SK-N-SH treated with all-trans-retinoic acid at 6 μM for 48 hours (cell line): ENCODE data around the gene KCNK10.

Experiments used
- ATAC-seq: fragments of 200-7000 bp; cut with Tn5 transposase; 3 replicates; pipeline ENCODE4 v1.9.1; 2020; ENCODE audit warnings: mild to moderate bottlenecking, moderate library complexity
- ARNTL ChIP-seq: fragments of 450-650 bp; formaldehyde crosslinking; IDR thresholded peaks from 2 replicates; pipeline ENCODE4 v1.5.0; 2020; ENCODE audit warnings: low read depth, mild to moderate bottlenecking, moderate library complexity, borderline replicate concordance
- BACH2 ChIP-seq: fragments of 250-450 bp; sonication (Bioruptor Pico); IDR thresholded peaks from 2 replicates; pipeline ENCODE4 v1.9.0; 2021; ENCODE audit warnings: mild to moderate bottlenecking, borderline replicate concordance
- CSRNP3 ChIP-seq: fragments of 250-450 bp; sonication (Bioruptor Pico); IDR thresholded peaks from 2 replicates; pipeline ENCODE4 v1.5.1; 2021; ENCODE audit warnings: mild to moderate bottlenecking, moderate library complexity
- ESRRG ChIP-seq: fragments of 250-450 bp; sonication (Bioruptor Pico); IDR thresholded peaks from 2 replicates; pipeline ENCODE4 v1.6.1; 2021; ENCODE audit warnings: mild to moderate bottlenecking
- GLIS3 ChIP-seq: fragments of 250-450 bp; sonication (Bioruptor Pico); IDR thresholded peaks from 2 replicates; pipeline ENCODE4 v1.5.0; 2020; ENCODE audit warnings: mild to moderate bottlenecking, moderate library complexity
- ISL1 ChIP-seq: fragments of 250-450 bp; sonication (Bioruptor Pico); IDR thresholded peaks from 2 replicates; pipeline ENCODE4 v2.1.2; 2022; ENCODE audit warnings: mild to moderate bottlenecking, moderate library complexity
- OSR1 ChIP-seq: fragments of 250-450 bp; sonication (Bioruptor Pico); IDR thresholded peaks from 2 replicates; pipeline ENCODE4 v1.8.0; 2022; ENCODE audit warnings: moderate library complexity, mild to moderate bottlenecking, inconsistent platforms
- PATZ1 ChIP-seq: fragments of 250-450 bp; sonication (Bioruptor Pico); IDR thresholded peaks from 2 replicates; pipeline ENCODE4 v1.8.0; 2020; ENCODE audit warnings: mild to moderate bottlenecking, moderate library complexity, borderline replicate concordance
- POU6F1 ChIP-seq: fragments of 250-450 bp; sonication (Bioruptor Pico); IDR thresholded peaks from 2 replicates; pipeline ENCODE4 v1.8.0; 2021; ENCODE audit warnings: low read depth, mild to moderate bottlenecking, moderate library complexity, borderline replicate concordance
- PPARA ChIP-seq: fragments of 250-450 bp; sonication (Bioruptor Pico); IDR thresholded peaks from 2 replicates; pipeline ENCODE4 v1.5.0; 2020; ENCODE audit warnings: mild to moderate bottlenecking, borderline replicate concordance
- RARB ChIP-seq: fragments of 250-450 bp; sonication (Bioruptor Pico); IDR thresholded peaks from 2 replicates; pipeline ENCODE4 v1.8.0; 2021; ENCODE audit warnings: mild to moderate bottlenecking, moderate library complexity
- SNAI2 ChIP-seq: fragments of 250-450 bp; sonication (Bioruptor Pico); IDR thresholded peaks from 2 replicates; pipeline ENCODE4 v1.5.0; 2020; ENCODE audit warnings: mild to moderate bottlenecking, moderate library complexity
- TCF4 ChIP-seq: fragments of 250-450 bp; sonication (Bioruptor Pico); IDR thresholded peaks from 2 replicates; pipeline ENCODE4 v1.8.0; 2021; ENCODE audit warnings: mild to moderate bottlenecking, moderate library complexity, borderline replicate concordance
- TOX ChIP-seq: fragments of 250-450 bp; sonication (Bioruptor Pico); IDR thresholded peaks from 2 replicates; pipeline ENCODE4 v1.8.0; 2021; ENCODE audit warnings: mild to moderate bottlenecking, moderate library complexity, borderline replicate concordance
- TSHZ2 ChIP-seq: fragments of 250-450 bp; sonication (Bioruptor Pico); IDR thresholded peaks from 2 replicates; pipeline ENCODE4 v1.5.0; 2020; ENCODE audit warnings: mild to moderate bottlenecking, moderate library complexity
- ZC3H10 ChIP-seq: fragments of 250-450 bp; sonication (Bioruptor Pico); IDR thresholded peaks from 2 replicates; pipeline ENCODE4 v1.5.1; 2021; ENCODE audit warnings: mild to moderate bottlenecking, moderate library complexity
- ZFP3 ChIP-seq: fragments of 250-450 bp; sonication (Bioruptor Pico); IDR thresholded peaks from 2 replicates; pipeline ENCODE4 v1.5.0; 2020; ENCODE audit warnings: mild to moderate bottlenecking, moderate library complexity
- ZFP30 ChIP-seq: fragments of 450-650 bp; formaldehyde crosslinking; IDR thresholded peaks from 2 replicates; pipeline ENCODE4 v1.5.0; 2022; ENCODE audit warnings: mild to moderate bottlenecking, moderate library complexity
- ZNF565 ChIP-seq: fragments of 450-650 bp; formaldehyde crosslinking; conservative IDR thresholded peaks from 2 replicates; pipeline ENCODE4 v1.5.0; 2020; ENCODE audit warnings: low read depth, mild to moderate bottlenecking, moderate library complexity
- ZNF8 ChIP-seq: fragments of 450-650 bp; formaldehyde crosslinking; IDR thresholded peaks from 2 replicates; pipeline ENCODE4 v1.5.0; 2020; ENCODE audit warnings: mild to moderate bottlenecking, moderate library complexity
- TF ChIP-seq, protein P1 (sequence below): fragments of 250-450 bp; sonication (Bioruptor Pico); IDR thresholded peaks from 2 replicates; pipeline ENCODE4 v1.5.1; 2020; ENCODE audit warnings: low read depth, mild to moderate bottlenecking, moderate library complexity

KCNK10 gene

GRCh38 chr14:88255196-88255595 lies 67.9 kb downstream of the KCNK10 start (continued):
- TF ChIP-seq ZC3H10 (CRISPR knock-in tag) (no peak), TCF4 (CRISPR knock-in tag) (no peak), GLIS3 (CRISPR knock-in tag) (no peak), ISL1 (CRISPR knock-in tag) (no peak), ARNTL (CRISPR knock-in tag) (no peak), ZFP30 (CRISPR knock-in tag) (no peak), BACH2 (no peak), ESRRG (CRISPR knock-in tag) (no peak)

- TF ChIP-seq RARB (CRISPR knock-in tag) (no peak), ZNF565 (no peak), BACH2 (no peak), TOX (CRISPR knock-in tag) (no peak), ARNTL (CRISPR knock-in tag) (no peak), CSRNP3 (CRISPR knock-in tag) (no peak), SNAI2 (CRISPR knock-in tag) (no peak), OSR1 (CRISPR knock-in tag) (no peak), PATZ1 (CRISPR knock-in tag) (no peak)
- TF ChIP-seq, protein P1, sequence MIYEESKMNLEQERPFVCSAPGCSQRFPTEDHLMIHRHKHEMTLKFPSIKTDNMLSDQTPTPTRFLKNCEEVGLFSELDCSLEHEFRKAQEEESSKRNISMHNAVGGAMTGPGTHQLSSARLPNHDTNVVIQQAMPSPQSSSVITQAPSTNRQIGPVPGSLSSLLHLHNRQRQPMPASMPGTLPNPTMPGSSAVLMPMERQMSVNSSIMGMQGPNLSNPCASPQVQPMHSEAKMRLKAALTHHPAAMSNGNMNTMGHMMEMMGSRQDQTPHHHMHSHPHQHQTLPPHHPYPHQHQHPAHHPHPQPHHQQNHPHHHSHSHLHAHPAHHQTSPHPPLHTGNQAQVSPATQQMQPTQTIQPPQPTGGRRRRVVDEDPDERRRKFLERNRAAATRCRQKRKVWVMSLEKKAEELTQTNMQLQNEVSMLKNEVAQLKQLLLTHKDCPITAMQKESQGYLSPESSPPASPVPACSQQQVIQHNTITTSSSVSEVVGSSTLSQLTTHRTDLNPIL (CRISPR knock-in tag), result no peak
- ATAC-seq, result no peak
Observed at GRCh38 chr14:88252498-88252897, 70.6 kb downstream of the KCNK10 start.

- no peak for ATAC-seq
- TF ChIP-seq ARNTL (CRISPR knock-in tag), result no peak
- TF ChIP-seq, all 23 proteins: peak for 0
Observed at GRCh38 chr14:88251650-88252049, 71.4 kb downstream of the KCNK10 start.

GRCh38 chr14:88249266-88249665 lies 73.8 kb downstream of the KCNK10 start:
- no peak for TF ChIP-seq ESRRG (CRISPR knock-in tag)
- TF ChIP-seq ISL1 (CRISPR knock-in tag), result no peak
- no peak for TF ChIP-seq ZFP3
- no peak for TF ChIP-seq ZNF8 (CRISPR knock-in tag)
- no peak for TF ChIP-seq GLIS3 (CRISPR knock-in tag)
- no peak for TF ChIP-seq ZC3H10 (CRISPR knock-in tag)
- no peak for TF ChIP-seq PATZ1 (CRISPR knock-in tag)
- TF ChIP-seq ZFP30 (CRISPR knock-in tag), result no peak
- no peak for TF ChIP-seq RARB (CRISPR knock-in tag)
- TF ChIP-seq TSHZ2 (CRISPR knock-in tag), result no peak
- no peak for TF ChIP-seq CSRNP3 (CRISPR knock-in tag)
- TF ChIP-seq TCF4 (CRISPR knock-in tag), result no peak
- TF ChIP-seq OSR1 (CRISPR knock-in tag), result no peak
- no peak for TF ChIP-seq POU6F1
- no peak for TF ChIP-seq PPARA
- TF ChIP-seq, all 23 proteins: peak for 0
- ATAC-seq, result no peak
